Testis (tissue), 5 donors: ENCODE data around the gene NOL4L. TPM values are rescaled to one million over a fixed set of nuclear protein-coding genes. Genes with fewer than 3 reads are reported as not detected.

Experiments
- DNase-seq: peaks from one replicate; pipeline ENCODE4 v3.0.0-alpha.2; 2019
- H3K27ac ChIP-seq, 2 donors: fragments of 200-600 bp; sonication (generic); one replicate each; pipeline ENCODE4 v1.5.1; 2019
- H3K27me3 ChIP-seq: fragments of 200-600 bp; sonication (generic); one replicate; pipeline ENCODE4 v1.5.1; 2019
- H3K36me3 ChIP-seq: fragments of 200-600 bp; sonication (generic); one replicate; pipeline ENCODE4 v1.5.1; 2017; ENCODE audit warnings: low read depth; ENCODE audit errors: missing control alignments
- H3K4me1 ChIP-seq: fragments of 200-600 bp; sonication (generic); one replicate; pipeline ENCODE4 v1.5.1; 2019
- H3K4me3 ChIP-seq, 2 donors: fragments of 200-600 bp; sonication (generic); one replicate each; pipeline ENCODE4 v1.5.1; 2017 to 2019
- H3K9me3 ChIP-seq: fragments of 200-600 bp; sonication (generic); one replicate; pipeline ENCODE4 v1.5.1; 2017
- CTCF ChIP-seq, 3 experiments: fragments of 450-650 bp in 2 of 3; fragments of 200-600 bp in 1 of 3; sonication (generic) in 1 of 3; IDR thresholded peaks; one replicate each; pipeline ENCODE4 v1.5.1; 2016 to 2019; ENCODE audit warnings: antibody characterized with exemption in 3 of 3, mild to moderate bottlenecking in 2 of 3, moderate library complexity in 1 of 3
- POLR2A ChIP-seq: fragments of 450-650 bp; IDR thresholded peaks from one replicate; pipeline ENCODE4 v1.6.1; 2017; ENCODE audit warnings: antibody characterized with exemption, mild to moderate bottlenecking, moderate library complexity
- WGBS, 2 donors: methylation state at CpG; one replicate each; pipeline ENCODE4 v1.1.5; 2018; 5-methylcytosine and 5-hydroxymethylcytosine counted together
- intact Hi-C: fragments of 100-400 bp; cut with DNase I; formaldehyde crosslinking; loops from one replicate; pipeline ENCODE4 v1.15.1; 2023; ENCODE audit warnings: low total_unique reads
- long read RNA-seq, 2 donors: transcript quantifications; one replicate each; lab custom pipeline, GENCODE V29; 2026
- polyA plus RNA-seq: library from polyadenylated mRNA; stranded (reverse); fragments of 350-450 nt; fragmentation: Illumina TruSeq; extraction: RNeasy Lipid Tissue Mini Kit (QIAGEN cat#74804); gene quantifications from one replicate; pipeline ENCODE4 v1.2.3, GENCODE V29; 2014; ENCODE audit warnings: low read depth, low replicate concordance; ENCODE audit not compliant: insufficient read depth
- total RNA-seq, 2 donors: library from RNA; depleted of rRNA; stranded (reverse); fragments of >200 nt; gene quantifications; one replicate each; pipeline ENCODE4 v1.2.3, GENCODE V29; 2016

The NOL4L gene
- total RNA-seq (100 to 1,000 TPM in 1 of 2 donors, 10 to 100 TPM in 1; 100.0 to 115 TPM), polyA plus RNA-seq (129 TPM)
- long read RNA-seq, donor 1, full-length matches to known transcripts: 4 of 4 reads
- long read RNA-seq, donor 1, partial matches to known transcripts: 0 of 4 reads
- long read RNA-seq, donor 1, other reads (novel, unspliced or antisense): 0 of 4 reads
- long read RNA-seq, donor 2, full-length matches to known transcripts: 4 of 4 reads
- long read RNA-seq, donor 2, partial matches to known transcripts: 0 of 4 reads
- long read RNA-seq, donor 2, other reads (novel, unspliced or antisense): 0 of 4 reads

- Histone ChIP-seq H3K9me3 (no peaks in the 10 kb centered on the region), H3K4me3 (peak within 1 kb of the TSS; percentile 65 to 66), H3K4me1 (peaks cover 10% of the 10 kb centered on the region), H3K27ac (peak within 1 kb of the TSS in 1 of 2 donors; percentile 71), H3K36me3 (no peaks in the 10 kb centered on the region), H3K27me3 (no peaks in the 10 kb centered on the region)
- DNase-seq: peak; percentile 40
- intact Hi-C loops: loop anchor here (5.0 kb wide), 1 partner anchor 52 kb away; no protein-coding TSS in a partner anchor
- 0% methylated on average over 10 to 59 of the region's 80 CpGs for WGBS, 2 donors
- no peak for TF ChIP-seq CTCF (IDR thresholded peaks at IDR 0.05)
- TF ChIP-seq POLR2A: no peak
These were observed at the start of gene NOL4L for GRCh38 chr20:32585011-32585585. NOL4L (minus strand) TSS chr20:32585333; CDS start chr20:32584890, 443 bp downstream.

- Histone ChIP-seq H3K27me3 (no peaks in the 10 kb centered on the region), H3K4me3 (no peak overlapping the region), H3K4me1 (peaks cover 55% of the 10 kb centered on the region), H3K9me3 (no peaks in the 10 kb centered on the region), H3K27ac (no peak overlapping the region), H3K36me3 (no peaks in the 10 kb centered on the region)
- intact Hi-C loops: no loop called here
- TF ChIP-seq CTCF (IDR thresholded peaks at IDR 0.05): no peak
- no peak for TF ChIP-seq POLR2A
- no peak for DNase-seq
- 57 to 75% methylated on average over 19 of the region's 19 CpGs for WGBS, 2 donors
These were observed 49.1 kb upstream of the NOL4L start for GRCh38 chr20:32634041-32634805.

GRCh38 chr20:32632461-32633354 lies 47.6 kb upstream of the NOL4L start:
- intact Hi-C loops: no loop called here

More at GRCh38 chr20:32632461-32633354, 47.6 kb upstream of the NOL4L start:
- no peaks in the 10 kb centered on the region for H3K36me3 ChIP-seq
- no peaks in the 10 kb centered on the region for H3K9me3 ChIP-seq
- TF ChIP-seq CTCF (IDR thresholded peaks at IDR 0.05) (no peak), POLR2A (no peak)
- DNase-seq: no peak
- no peaks in the 10 kb centered on the region for H3K27me3 ChIP-seq
- H3K4me1 ChIP-seq: peaks cover 49% of the 10 kb centered on the region
- WGBS, 2 donors: 59 to 76% methylated on average over 16 of the region's 16 CpGs
- H3K4me3 ChIP-seq: no peak overlapping the region
- peak overlapping the region in 1 of 2 donors; percentile 9 for H3K27ac ChIP-seq
